Measurements from ENCODE around the gene VSIG1. TPM values are rescaled to one million over a fixed set of nuclear protein-coding genes. Genes with fewer than 3 reads are reported as not detected.

Gene VSIG1
- total and polyA plus RNA-seq, 2 of the 13 experiments (the other 11 are each of a cell fraction or from before 2014, with no cell fraction given) = 0.01 TPM; not detected in 1

DNA sequence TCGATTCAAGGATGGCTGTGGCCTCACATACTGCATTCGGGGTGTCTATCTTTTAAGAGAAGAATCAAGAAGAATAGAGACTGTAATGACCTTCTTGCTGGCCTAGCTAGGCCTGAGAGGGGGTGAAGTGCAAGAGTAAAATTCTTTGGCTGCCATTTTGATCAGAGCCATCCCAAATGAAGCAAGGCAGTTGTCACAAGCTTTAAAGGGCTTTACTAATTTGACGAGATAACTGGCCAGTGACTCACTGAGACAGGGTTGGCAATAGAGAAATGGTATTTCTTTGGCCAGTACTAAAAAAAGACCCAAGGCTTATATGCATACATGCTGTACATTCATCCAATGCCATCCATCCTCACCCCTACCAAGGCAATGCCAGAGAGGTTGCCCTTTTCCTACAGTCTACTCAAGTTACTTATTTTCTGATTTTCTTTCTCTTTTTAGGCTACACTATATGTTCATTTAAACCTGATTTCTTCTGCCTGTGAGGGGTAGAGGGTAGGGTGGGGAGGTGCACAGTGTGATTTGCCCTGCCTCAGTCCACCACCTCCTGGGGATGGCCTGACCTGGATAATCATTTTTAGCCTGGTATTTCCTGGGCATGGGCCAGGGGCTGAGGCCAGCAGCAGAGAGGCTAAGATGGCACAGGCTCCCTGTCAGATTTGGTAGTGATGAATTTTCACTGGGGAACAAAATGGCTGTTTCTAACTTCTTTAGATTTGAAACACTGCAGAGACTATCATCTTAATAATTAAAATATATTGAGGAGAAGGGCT is 78.9 kb downstream of the VSIG1 start:
- H3K4me2 ChIP-seq (ENCODE audit: low read depth, low read length) = no peak overlapping the region
- FAIRE-seq (no peak), DNase-seq (ENCODE audit: low spot score) (no peak), ATAC-seq (no peak)
- no peaks in the 10 kb centered on the region for H3K4me1 ChIP-seq (ENCODE audit: insufficient read depth, low read length)
- in situ Hi-C loops (cut with HindIII; ENCODE audit: extremely low pct_ligation_motif_present, low pct_unique_long_range_greater_than_20kb) = no loop called here
- intact Hi-C loops (cut with micrococcal nuclease; ENCODE audit: unreplicated experiment) = no loop called here
- H4K20me1 ChIP-seq (ENCODE audit: insufficient read depth, low read length) = no peaks in the 10 kb centered on the region
- no TSS peak for BruUV-seq (replicated peaks)
- ChIA-PET CTCF (ENCODE audit: low intra/inter-chr PET ratio, low total read pairs) (no interaction called here), POLR2A (no interaction called here)
- no peaks in the 10 kb centered on the region for H3K27me3 ChIP-seq (ENCODE audit: control insufficient read depth in 1 of 2, insufficient read depth in 2 of 2, low read length in 2 of 2)
- no peaks in the 10 kb centered on the region for H3K36me3 ChIP-seq (replicated peaks in 1 of 2; ENCODE audit: control insufficient read depth in 1 of 2, insufficient read depth in 2 of 2, low read length in 2 of 2)
- no peak overlapping the region for H3K4me3 ChIP-seq (replicated peaks in 1 of 3; ENCODE audit: insufficient read depth in 1 of 3, low read depth in 2 of 3, low read length in 3 of 3)
- no peak overlapping the region for H3K27ac ChIP-seq (ENCODE audit: extremely low read length, insufficient read depth, low read length)
- 83% methylated on average over 3 of the region's 3 CpGs for WGBS (ENCODE audit: low lambda C conversion rate)
- no peaks in the 10 kb centered on the region for H3K9me3 ChIP-seq (ENCODE audit: low read length)
- no peak overlapping the region for H2AFZ ChIP-seq (ENCODE audit: low read length)
- TF ChIP-seq ZNF569 (CRISPR knock-in tag; IDR thresholded peaks at IDR 0.05; ENCODE audit: borderline replicate concordance) = no peak
- TF ChIP-seq, protein P1, sequence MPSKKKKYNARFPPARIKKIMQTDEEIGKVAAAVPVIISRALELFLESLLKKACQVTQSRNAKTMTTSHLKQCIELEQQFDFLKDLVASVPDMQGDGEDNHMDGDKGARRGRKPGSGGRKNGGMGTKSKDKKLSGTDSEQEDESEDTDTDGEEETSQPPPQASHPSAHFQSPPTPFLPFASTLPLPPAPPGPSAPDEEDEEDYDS (CRISPR knock-in tag; IDR thresholded peaks at IDR 0.05) = no peak
- TF ChIP-seq ZNF296 (CRISPR knock-in tag; conservative IDR thresholded peaks at IDR 0.05) = no peak
- TF ChIP-seq, protein P2, sequence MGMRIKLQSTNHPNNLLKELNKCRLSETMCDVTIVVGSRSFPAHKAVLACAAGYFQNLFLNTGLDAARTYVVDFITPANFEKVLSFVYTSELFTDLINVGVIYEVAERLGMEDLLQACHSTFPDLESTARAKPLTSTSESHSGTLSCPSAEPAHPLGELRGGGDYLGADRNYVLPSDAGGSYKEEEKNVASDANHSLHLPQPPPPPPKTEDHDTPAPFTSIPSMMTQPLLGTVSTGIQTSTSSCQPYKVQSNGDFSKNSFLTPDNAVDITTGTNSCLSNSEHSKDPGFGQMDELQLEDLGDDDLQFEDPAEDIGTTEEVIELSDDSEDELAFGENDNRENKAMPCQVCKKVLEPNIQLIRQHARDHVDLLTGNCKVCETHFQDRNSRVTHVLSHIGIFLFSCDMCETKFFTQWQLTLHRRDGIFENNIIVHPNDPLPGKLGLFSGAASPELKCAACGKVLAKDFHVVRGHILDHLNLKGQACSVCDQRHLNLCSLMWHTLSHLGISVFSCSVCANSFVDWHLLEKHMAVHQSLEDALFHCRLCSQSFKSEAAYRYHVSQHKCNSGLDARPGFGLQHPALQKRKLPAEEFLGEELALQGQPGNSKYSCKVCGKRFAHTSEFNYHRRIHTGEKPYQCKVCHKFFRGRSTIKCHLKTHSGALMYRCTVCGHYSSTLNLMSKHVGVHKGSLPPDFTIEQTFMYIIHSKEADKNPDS (CRISPR knock-in tag; IDR thresholded peaks at IDR 0.05) = no peak
- no peak for TF ChIP-seq ZNF564 (CRISPR knock-in tag; IDR thresholded peaks at IDR 0.05)
- TF ChIP-seq HNRNPK (IDR thresholded peaks at IDR 0.05; ENCODE audit: low read depth, low read length, poor library complexity, severe bottlenecking) = no peak
- TF ChIP-seq, protein P3, sequence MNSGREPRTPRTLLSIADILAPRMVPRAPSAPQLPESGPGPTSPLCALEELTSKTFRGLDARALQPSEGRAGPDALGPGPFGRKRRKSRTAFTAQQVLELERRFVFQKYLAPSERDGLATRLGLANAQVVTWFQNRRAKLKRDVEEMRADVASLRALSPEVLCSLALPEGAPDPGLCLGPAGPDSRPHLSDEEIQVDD (CRISPR knock-in tag; IDR thresholded peaks at IDR 0.05; ENCODE audit: borderline replicate concordance) = no peak
- TF ChIP-seq ZNF530 (CRISPR knock-in tag; IDR thresholded peaks at IDR 0.05; ENCODE audit: low read depth) = no peak
- TF ChIP-seq, protein P4, sequence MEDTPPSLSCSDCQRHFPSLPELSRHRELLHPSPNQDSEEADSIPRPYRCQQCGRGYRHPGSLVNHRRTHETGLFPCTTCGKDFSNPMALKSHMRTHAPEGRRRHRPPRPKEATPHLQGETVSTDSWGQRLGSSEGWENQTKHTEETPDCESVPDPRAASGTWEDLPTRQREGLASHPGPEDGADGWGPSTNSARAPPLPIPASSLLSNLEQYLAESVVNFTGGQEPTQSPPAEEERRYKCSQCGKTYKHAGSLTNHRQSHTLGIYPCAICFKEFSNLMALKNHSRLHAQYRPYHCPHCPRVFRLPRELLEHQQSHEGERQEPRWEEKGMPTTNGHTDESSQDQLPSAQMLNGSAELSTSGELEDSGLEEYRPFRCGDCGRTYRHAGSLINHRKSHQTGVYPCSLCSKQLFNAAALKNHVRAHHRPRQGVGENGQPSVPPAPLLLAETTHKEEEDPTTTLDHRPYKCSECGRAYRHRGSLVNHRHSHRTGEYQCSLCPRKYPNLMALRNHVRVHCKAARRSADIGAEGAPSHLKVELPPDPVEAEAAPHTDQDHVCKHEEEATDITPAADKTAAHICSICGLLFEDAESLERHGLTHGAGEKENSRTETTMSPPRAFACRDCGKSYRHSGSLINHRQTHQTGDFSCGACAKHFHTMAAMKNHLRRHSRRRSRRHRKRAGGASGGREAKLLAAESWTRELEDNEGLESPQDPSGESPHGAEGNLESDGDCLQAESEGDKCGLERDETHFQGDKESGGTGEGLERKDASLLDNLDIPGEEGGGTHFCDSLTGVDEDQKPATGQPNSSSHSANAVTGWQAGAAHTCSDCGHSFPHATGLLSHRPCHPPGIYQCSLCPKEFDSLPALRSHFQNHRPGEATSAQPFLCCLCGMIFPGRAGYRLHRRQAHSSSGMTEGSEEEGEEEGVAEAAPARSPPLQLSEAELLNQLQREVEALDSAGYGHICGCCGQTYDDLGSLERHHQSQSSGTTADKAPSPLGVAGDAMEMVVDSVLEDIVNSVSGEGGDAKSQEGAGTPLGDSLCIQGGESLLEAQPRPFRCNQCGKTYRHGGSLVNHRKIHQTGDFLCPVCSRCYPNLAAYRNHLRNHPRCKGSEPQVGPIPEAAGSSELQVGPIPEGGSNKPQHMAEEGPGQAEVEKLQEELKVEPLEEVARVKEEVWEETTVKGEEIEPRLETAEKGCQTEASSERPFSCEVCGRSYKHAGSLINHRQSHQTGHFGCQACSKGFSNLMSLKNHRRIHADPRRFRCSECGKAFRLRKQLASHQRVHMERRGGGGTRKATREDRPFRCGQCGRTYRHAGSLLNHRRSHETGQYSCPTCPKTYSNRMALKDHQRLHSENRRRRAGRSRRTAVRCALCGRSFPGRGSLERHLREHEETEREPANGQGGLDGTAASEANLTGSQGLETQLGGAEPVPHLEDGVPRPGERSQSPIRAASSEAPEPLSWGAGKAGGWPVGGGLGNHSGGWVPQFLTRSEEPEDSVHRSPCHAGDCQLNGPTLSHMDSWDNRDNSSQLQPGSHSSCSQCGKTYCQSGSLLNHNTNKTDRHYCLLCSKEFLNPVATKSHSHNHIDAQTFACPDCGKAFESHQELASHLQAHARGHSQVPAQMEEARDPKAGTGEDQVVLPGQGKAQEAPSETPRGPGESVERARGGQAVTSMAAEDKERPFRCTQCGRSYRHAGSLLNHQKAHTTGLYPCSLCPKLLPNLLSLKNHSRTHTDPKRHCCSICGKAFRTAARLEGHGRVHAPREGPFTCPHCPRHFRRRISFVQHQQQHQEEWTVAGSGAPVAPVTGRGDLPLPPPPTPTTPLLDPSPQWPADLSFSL (CRISPR knock-in tag; IDR thresholded peaks at IDR 0.05) = no peak
- TF ChIP-seq ONECUT2 (CRISPR knock-in tag; IDR thresholded peaks at IDR 0.05) = no peak
- no peak for TF ChIP-seq MEIS2 (CRISPR knock-in tag; IDR thresholded peaks at IDR 0.05)
- TF ChIP-seq, protein P5, sequence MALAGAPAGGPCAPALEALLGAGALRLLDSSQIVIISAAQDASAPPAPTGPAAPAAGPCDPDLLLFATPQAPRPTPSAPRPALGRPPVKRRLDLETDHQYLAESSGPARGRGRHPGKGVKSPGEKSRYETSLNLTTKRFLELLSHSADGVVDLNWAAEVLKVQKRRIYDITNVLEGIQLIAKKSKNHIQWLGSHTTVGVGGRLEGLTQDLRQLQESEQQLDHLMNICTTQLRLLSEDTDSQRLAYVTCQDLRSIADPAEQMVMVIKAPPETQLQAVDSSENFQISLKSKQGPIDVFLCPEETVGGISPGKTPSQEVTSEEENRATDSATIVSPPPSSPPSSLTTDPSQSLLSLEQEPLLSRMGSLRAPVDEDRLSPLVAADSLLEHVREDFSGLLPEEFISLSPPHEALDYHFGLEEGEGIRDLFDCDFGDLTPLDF (CRISPR knock-in tag; IDR thresholded peaks at IDR 0.05) = no peak
- no peak for TF ChIP-seq ZSCAN21 (CRISPR knock-in tag; IDR thresholded peaks at IDR 0.05; ENCODE audit: borderline replicate concordance)
- no peak overlapping the region for H3K9ac ChIP-seq (ENCODE audit: insufficient read depth, low read depth, low read length)
- H3K79me2 ChIP-seq (ENCODE audit: insufficient read depth, low read length) = no peaks in the 10 kb centered on the region

All from HepG2 (cell line).